Activated CD4-positive, CD25-positive, alpha-beta regulatory T cell treated with anti-CD3 and anti-CD28 coated beads, Interleukin-2, amount 50 U/mL, for 16 hours (primary cell): ENCODE results near the gene CAPN11.

Source experiments
- DNase-seq: peaks from one replicate; pipeline ENCODE4 v3.0.0-alpha.2; 2020; ENCODE audit warnings: low read depth, low spot score

The CAPN11 gene

DNA sequence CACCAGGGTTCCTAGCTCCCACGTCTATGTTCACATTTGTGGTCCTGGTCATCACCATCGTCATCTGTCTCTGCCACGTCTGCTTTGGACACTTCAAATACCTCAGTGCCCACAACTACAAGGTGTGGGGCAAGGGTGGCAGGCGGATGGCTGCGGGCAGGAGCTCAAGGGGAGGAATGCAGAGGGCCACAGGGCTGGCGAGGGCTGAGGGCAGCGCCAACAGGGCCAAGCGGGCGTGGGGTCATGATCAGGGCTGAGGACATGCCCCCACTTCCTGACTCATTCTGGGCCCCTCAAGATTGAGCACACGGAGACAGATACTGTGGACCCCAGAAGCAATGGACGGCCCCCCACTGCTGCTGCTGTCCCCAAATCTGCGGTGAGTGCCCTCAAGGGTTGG is 4.6 kb upstream of the CAPN11 start:
- no peak for DNase-seq

DNA sequence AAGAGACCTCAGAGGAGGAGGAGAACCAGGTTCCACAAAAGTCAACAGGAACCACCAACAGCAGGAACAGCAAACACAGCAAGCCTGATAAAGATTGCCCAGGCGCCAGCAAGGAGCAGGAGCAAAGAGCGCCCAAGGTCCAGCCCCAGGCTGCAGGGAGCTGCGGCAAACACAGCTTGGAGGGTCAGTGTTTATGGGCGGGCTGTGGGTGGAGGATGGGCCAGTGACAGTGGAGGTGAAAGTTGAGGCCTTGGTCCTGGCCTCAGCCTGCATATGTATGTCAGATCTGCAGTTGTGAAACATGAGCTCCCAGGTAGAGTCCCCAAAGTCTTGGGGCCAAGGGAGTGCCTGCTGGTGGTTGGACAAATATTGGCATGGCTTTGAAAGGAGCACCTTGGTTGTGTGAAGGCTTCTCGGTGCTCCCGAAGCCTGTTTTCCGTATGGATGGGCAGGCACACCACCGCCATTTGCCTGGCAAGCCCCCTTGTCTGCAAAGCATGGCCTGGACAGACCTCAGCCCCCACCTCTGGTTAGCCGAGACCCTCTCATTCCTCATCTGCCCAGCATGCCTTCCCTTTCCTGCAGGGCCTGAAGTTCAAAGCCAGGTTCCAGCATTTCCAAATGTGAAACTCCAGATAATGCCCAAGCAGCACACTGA is 2.0 kb upstream of the CAPN11 start:
- DNase-seq, result no peak

DNA sequence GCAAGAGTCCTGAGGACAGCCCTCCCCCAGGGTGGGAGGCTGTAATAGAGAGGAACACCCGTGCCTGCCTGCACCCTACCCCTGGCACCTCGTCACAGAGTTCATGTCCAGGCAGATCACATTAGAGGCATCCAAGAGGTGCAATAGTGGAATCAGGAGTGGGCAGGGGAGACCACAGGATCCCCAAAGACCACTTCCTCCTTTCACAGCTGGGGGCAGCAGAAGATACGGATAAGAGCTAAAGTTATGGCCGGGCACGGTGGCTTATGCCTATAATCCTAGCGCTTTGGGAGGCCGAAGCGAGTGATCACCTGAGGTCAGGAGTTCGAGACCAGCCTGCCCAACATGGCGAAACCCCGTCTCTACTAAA is 1.5 kb upstream of the CAPN11 start:
- DNase-seq, result no peak

DNA sequence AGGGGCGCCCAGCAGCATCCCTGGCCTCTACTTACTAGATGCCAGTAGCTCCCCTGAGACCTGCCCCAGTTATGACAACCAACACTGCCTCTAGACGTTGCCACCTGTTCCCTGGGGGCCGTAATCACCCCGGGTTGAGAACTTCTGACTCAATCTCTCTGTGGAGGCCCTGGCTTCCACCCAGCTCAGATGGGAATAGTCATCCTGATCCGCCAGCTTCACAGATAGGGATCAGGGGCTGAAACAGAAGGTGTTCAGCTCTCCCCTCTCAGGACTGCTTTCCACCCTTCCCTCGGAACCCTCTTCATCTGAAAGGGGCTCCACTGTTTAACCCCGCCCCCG is 3.3 kb downstream of the CAPN11 start:
- DNase-seq, result no peak

DNA sequence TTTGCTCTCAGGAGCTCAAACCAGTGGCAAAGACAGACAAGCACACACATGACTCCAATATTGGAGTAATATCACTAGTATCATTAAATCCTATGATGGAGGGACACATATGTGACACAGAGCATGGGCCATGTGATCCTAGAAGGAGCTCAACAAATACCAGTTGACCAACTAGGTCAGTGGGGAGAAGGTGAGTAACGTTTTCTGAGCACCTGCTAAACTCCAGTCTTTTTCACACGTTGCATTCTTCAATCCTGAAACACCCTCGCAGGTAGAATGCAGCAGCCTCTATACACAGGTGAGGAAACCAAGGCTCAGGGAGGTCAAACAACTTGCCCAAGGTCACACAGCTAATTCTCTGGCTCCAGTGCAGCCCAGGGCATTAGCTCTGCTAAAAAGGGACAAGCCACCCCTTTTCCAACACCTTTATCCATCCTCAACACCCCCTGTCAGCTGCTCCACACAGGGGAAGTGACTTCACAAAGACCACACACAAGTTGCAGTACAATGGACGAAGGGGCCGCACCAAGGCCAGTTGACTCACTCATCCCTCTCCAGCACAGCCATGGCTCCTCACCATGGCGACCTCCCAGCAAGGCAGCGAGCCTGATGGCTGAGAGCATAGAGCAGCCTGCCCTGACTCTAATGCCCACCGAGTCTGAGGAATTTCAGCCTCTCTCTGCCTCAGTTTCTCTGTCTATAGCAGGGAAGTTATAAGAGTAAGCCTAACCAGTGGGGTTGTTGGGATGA is 4.4 kb downstream of the CAPN11 start:
- DNase-seq, result no peak

DNA sequence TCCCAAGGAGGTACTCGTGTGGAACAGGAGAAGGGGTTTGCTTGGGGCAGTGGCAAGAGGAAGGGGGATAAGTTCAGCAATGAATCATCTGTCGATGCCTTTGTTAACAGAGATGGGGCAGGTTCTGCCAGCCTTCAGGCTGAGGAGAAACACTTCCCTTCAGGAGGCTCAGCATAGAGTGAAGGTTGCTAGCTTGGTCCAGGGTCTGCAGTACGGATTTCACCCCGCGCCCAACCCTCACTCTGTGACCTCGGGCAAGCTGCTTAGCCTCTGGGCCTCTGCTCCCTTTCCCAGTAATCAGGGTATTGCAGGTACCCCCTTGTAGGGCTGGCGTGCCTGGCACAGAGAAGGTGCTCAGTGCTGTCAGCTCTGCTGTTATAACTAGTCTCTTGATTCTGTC is 7.5 kb downstream of the CAPN11 start:
- no peak for DNase-seq

DNA sequence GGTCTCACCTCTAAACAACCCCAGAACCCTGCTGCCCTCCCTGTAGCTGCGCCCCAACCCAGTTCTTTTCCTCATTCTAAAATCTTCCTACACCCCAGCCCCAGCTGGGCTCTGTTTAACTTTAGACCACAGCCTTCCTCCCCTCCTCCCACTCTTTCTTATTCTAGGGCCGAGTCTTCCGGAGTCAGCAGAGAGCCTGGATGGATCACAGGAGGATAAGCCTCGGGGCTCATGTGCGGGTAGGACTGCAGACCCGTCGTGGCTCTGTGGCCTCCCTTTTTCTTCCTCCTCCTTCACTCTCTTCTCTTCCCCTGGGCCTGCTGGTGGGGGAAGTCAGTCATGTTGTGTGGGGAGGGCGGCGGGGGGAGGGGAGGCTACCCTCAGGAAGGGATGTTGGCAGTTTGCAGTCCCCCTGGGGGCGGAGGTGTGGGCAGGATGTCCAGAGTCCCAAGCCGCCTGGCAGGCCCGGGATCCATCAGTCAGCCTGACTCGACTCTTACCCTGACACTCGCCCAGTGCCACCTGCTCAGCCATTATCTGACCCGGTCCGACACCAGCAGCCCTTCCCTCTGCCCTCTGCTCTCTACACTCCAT is 8.1 kb downstream of the CAPN11 start:
- no peak for DNase-seq

DNA sequence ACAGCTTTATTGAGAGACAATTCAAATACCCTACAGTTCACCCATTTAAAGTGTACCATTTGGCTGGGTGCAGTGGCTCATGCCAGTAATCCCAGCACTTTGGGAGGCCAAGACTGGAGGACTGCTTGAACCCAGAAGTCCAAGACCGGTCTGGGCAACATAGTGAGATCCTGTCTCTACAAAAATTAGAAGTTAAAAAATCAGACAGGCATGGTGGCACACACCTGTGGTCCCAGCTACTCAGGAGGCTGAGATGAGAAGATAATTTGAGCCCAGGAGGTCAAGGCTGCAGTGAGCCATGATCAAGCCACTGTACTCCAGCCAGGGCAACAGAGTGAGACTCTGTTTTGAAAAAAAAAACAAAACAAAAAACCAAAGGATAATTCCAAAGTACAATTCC is 8.9 kb downstream of the CAPN11 start:
- DNase-seq, result no peak

DNA sequence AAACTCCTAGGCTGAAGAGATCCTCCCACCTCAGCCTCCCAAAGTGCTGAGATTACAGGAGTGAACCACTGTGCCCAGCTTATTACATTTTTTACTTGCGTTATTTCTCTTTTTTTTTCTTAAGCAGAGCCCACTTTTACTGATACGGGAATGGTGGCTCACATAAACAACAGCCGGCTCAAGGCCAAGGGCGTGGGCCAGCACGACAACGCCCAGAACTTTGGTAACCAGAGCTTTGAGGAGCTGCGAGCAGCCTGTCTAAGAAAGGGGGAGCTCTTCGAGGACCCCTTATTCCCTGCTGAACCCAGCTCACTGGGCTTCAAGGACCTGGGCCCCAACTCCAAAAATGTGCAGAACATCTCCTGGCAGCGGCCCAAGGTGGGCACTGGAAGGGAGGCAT is 10.5 kb downstream of the CAPN11 start:
- DNase-seq, result no peak

DNA sequence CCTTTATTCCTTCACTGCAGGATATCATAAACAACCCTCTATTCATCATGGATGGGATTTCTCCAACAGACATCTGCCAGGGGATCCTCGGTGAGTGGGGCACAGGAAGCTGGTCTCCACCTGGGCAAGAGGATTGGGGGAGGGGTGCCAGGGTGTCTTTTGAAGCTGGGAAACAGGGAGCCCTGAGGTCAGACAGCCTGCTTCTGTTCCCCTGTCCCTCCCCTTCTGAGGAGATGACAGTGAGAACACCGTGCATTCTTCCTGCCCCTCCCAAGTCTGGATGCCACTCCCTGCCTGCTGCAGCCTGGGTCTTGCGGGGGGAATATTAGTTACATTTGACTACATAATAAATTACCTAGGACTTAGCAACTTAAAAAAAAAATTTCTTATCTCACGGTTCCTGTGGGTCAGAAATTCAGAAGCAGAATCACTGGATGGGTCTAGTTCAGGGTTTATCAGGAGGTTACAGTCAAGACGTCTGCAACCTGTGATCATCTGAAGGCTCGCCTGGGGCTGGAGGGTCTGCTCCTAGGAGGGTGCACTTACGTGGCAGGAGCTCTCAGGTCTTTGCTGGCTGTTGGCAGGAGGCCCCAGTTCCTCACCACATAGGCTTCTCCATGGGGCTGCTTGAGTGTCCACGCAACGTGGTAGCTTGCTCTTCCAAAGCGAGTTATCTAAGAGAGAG is 11.4 kb downstream of the CAPN11 start:
- no peak for DNase-seq

DNA sequence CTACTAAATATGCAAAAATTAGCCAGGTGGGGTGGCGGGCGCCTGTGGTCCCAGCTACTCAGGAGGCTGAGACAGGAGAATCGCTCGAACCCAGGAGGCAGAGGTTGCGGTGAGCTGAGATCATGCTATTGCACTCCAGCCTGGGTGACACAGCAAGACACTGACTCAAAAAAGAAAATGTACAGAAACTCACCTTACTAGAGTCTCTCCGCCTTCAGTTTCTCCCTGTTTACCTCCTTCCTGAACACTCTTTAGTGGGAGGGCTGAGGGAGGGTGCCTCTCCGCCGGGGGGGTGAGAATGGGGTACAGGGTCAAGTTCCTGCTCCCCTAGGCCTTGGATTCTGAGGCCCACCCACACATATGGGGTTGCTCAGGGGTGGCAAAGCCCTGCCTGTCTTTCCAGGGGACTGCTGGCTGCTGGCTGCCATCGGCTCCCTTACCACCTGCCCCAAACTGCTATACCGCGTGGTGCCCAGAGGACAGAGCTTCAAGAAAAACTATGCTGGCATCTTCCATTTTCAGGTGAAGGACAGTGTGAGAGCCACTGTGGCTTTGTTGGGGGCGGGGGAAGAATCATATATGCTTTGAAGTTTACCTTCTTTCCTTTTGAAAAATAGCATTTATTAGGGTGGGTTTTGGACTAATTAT is 13.4 kb downstream of the CAPN11 start:
- DNase-seq, result no peak

DNA sequence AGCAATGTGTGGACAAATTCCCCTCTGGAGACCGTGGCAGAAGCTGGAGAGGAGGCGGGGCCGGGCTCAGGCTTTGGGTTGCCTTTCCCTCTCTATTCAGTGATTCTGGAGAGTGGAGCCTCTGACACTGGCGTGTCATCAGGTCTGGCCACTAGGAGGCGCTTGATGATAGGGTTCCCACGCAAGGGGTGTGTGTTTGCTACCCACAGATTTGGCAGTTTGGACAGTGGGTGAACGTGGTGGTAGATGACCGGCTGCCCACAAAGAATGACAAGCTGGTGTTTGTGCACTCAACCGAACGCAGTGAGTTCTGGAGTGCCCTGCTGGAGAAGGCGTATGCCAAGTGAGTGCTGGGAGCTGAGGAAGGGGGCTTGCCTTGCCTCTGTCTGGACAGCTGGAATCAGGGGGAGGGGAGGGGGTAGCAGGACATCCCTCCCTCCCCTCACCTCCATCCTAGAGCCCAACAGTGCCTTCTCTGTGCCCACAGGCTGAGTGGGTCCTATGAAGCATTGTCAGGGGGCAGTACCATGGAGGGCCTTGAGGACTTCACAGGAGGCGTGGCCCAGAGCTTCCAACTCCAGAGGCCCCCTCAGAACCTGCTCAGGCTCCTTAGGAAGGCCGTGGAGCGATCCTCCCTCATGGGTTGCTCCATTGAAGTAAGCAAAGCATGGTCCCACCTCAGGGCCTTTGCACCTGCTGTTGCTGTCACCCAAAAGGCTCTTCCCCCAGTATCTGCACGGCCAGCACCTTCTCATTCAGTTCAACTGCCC is 14.3 kb downstream of the CAPN11 start:
- DNase-seq, result peak; percentile 63

DNA sequence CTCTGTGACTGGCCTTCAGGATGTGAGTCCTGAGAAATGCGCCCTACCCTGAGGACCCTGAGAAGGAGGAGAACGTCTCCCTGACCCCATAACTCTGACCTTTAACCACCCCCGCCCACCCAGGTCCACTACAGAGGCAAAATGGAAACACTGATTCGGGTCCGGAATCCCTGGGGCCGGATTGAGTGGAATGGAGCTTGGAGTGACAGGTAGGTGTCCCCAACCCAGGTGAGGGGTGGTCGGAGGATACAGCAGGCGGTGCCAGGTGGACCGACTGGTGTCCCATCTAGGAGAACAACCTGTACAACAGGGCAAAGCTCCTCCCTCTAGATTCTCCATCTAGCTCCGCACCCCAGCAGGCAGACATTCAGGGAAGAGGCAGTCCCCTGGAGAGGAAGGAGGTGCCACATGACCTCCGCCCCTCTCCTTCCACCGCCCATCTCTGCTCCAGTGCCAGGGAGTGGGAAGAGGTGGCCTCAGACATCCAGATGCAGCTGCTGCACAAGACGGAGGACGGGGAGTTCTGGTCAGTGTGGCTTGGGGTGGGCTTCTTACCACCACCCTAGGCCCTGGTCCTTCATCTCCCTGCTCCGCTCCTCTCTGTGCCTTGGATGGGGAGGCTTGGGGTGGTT is 17.6 kb downstream of the CAPN11 start:
- DNase-seq, result no peak

DNA sequence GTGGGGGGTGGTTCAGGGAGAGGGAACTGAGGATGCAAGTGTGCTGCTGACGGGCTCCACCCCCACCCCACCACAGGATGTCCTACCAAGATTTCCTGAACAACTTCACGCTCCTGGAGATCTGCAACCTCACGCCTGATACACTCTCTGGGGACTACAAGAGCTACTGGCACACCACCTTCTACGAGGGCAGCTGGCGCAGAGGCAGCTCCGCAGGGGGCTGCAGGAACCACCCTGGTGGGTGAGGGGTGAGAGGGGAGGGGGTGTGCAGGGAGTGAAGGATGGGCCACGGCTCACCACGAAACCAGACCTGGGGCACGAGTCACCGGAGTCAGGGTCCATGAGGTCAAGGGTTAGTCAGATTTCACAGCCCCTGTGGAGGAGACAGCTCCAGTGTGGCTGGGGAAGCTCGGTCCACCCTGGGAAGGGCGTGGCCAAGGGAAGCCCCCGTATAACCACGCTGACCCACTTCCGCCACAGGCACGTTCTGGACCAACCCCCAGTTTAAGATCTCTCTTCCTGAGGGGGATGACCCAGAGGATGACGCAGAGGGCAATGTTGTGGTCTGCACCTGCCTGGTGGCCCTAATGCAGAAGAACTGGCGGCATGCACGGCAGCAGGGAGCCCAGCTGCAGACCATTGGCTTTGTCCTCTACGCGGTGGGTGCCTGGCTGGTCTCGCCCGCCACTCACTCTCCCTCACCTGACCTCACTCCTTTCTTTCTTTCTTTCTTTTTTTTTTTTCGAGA is 18.3 kb downstream of the CAPN11 start:
- no peak for DNase-seq

DNA sequence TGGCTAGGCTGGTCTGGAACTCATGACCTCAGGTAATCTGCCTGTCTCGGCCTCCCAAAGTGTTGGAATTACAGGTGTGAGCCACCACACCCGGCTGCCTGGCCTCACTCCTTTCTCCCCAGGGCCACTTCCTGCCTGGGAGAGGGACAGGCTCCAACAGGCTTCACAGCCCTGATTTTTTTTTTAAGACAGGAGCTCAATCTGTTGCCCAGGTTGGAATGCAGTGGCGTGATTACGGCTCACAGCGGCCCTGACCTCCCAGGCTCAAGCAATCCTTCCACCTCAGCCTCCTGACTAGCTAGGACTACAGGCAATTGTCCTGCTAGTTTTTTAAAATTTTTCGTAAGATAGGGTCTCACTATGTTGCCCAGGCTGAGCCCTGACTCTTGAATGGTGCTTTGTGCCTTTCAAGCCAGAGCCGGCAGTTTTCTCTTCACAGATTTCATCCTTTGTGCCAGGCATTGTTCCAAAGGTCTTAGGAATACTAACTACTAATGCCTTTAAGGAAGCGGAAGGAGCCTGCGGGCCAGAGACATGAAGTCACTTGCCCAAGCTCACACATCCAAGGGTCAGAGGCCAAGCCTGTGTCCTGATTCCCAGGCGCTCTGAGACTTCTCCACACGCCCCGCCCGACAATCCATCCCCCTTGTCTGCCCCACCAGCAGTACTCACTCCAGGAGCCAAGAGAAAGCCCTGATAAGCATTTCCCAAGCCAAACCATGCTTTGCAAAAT is 19.2 kb downstream of the CAPN11 start:
- DNase-seq, result no peak

DNA sequence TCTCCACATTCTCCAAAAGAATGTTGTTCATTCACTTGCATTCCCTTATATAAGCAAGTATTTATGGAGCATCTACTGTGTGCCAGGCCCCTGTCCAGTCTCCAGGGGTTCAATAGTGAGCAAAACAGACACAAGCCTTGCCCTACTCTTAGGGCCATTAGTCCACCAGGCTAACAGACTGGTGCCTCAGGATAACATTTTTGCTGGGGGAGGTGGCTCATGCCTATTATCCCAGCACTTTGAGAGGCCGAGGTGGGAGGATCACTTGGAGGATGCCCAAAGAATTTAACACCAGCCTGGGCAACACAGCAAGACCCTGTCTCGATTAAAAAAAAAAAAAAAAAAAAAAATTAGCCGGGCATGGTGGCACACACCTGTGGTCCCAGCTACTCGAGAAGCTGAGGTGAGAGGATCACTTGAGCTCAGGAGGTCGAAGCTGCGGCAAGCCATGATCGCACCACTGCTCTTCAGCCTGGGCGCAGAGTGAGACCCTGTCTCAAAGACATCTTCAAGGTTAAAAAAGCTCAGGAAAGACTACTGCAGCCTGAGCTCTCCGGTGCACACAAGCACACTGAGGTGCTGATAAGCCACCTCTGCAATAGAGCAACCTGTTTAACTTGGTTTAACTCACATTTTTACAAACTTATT is 19.9 kb downstream of the CAPN11 start:
- no peak for DNase-seq

DNA sequence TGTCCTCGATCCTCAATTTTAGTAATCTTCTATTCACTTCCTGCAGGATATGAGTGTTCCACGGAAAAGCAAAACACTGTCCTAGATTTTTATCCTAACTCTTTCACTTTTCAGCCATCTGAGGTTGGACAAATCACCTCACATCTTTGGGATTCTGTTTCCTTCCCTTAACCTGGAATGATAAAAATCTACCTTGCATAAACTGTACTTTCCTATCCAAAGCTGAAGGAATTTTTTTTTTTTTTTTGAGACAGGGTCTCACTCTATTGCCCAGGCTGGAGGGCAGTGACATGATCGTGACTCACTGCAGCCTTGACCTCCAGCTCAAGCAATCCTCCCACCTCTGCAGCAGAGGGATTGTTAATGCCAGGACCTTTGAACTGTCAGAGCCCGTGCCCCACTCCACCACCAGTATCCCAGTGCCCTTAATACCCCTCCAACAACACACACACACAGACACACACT is 20.5 kb downstream of the CAPN11 start:
- no peak for DNase-seq

DNA sequence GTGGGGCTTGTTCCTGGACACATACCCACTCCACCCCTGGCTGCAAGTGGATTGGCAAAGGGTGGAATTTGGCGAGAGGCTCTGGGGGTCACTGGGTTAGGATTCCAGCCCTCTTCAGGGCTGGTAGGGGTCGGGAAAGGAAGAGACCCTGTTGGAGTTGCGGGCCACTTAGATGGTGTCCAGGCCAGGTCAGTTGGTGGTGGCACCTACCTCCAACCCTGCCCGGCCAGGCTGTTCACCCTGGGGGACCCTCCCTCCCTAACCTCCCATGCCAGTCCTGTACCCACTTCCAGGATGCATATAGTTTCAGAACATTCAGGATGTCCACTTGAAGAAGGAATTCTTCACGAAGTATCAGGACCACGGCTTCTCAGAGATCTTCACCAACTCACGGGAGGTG is 21.0 kb downstream of the CAPN11 start:
- no peak for DNase-seq

DNA sequence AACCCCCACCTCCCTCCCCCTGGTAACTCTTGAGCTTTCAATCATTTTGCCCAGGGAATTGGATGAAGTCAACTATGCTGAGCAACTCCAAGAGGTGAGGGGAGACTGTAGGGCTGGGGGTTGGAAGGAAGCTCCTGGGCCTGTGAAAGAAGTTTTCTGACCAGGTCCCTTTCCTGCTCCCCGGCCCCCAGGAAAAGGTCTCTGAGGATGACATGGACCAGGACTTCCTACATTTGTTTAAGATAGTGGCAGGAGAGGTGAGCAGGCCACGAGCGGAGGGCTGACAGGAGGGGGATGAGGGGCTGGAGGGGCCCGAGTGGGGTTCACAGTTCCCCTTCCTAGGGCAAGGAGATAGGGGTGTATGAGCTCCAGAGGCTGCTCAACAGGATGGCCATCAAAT is 21.8 kb downstream of the CAPN11 start:
- DNase-seq, result no peak
